T-cell (primary cell): Measurements from ENCODE around the gene B4GALT5. TPM values are rescaled to one million over a fixed set of nuclear protein-coding genes. Genes with fewer than 3 reads are reported as not detected.
"Not testable (repeated sequence)": the region's sequence is repeated elsewhere in the genome, so short reads cannot be mapped to it uniquely, and the experiment has no call there.

ENCODE experiments used
- ATAC-seq, 4 experiments: fragments of 200-7000 bp in 3 of 4; fragments of 150-1000 bp in 1 of 4; cut with Tn5 transposase; replicated peaks in 1 of 4; 1 replicate in 3 of 4; 2 replicates in 1 of 4; pipeline ENCODE4 v1.10.0; 2021; ENCODE audit warnings: moderate library complexity in 3 of 4, mild to moderate bottlenecking in 2 of 4, moderate number of reproducible peaks in 1 of 4
- CTCF ChIA-PET, 2 donors: fragments of 300-600 bp; sonication (Branson Sonifier 250); formaldehyde crosslinking; loops; one replicate each; lab custom pipeline; 2022; ENCODE audit warnings: antibody characterized with exemption in 2 of 2; lab: Charles Lee
- POLR2A ChIA-PET, 2 donors: fragments of 300-600 bp; sonication (Branson Sonifier 250); formaldehyde crosslinking; loops; one replicate each; lab custom pipeline; 2022; ENCODE audit warnings: antibody characterized with exemption in 2 of 2; lab: Charles Lee
- DNase-seq, 35 experiments: peaks; one replicate each; pipeline versions ENCODE4 v3.0.0 to v3.0.0-alpha.2; 2013 to 2023
- H3K27ac ChIP-seq: one replicate; pipeline ENCODE4 v1.5.1; 2013; ENCODE audit warnings: low read length
- H3K27me3 ChIP-seq, 2 experiments: replicated peaks in 1 of 2; 1 replicate in 1 of 2; 2 replicates in 1 of 2; pipeline versions ENCODE4 v1.6.1 to v1.7.0; 2013; ENCODE audit warnings: low read length in 1 of 2, mixed read lengths in 1 of 2; ENCODE audit not compliant: control insufficient read depth in 2 of 2, insufficient read depth in 2 of 2; ENCODE audit errors: extremely low read depth in 1 of 2
- H3K36me3 ChIP-seq, 2 donors: 1 replicate in 1 of 2; 2 replicates in 1 of 2; pipeline versions ENCODE4 v1.6.1 to v1.7.0; 2013; ENCODE audit warnings: low read length in 1 of 2; ENCODE audit not compliant: control insufficient read depth in 2 of 2, insufficient read depth in 1 of 2; ENCODE audit errors: extremely low read depth in 1 of 2
- H3K4me1 ChIP-seq, 2 experiments: 1 replicate in 1 of 2; 2 replicates in 1 of 2; pipeline versions ENCODE4 v1.6.1 to v1.7.0; 2013; ENCODE audit warnings: low read length in 2 of 2, mixed read lengths in 1 of 2; ENCODE audit not compliant: insufficient read depth in 2 of 2, control insufficient read depth in 1 of 2; ENCODE audit errors: extremely low read depth in 1 of 2
- H3K4me3 ChIP-seq, 2 donors: 1 replicate in 1 of 2; 2 replicates in 1 of 2; pipeline versions ENCODE4 v1.5.1 to v1.7.0; 2013; ENCODE audit warnings: mild to moderate bottlenecking in 2 of 2, low read length in 1 of 2, moderate library complexity in 1 of 2; ENCODE audit not compliant: control insufficient read depth in 1 of 2; ENCODE audit errors: extremely low read depth in 1 of 2
- H3K9me3 ChIP-seq: 2 replicates; pipeline ENCODE4 v1.7.0; 2013
- H3K27ac Mint-ChIP-seq, 2 donors: one replicate each; pipeline ENCODE4 v1.8.0; 2020 to 2021; ENCODE audit warnings: mild to moderate bottlenecking in 2 of 2, mixed read lengths in 2 of 2
- H3K27me3 Mint-ChIP-seq, 2 donors: one replicate each; pipeline ENCODE4 v1.8.0; 2021 to 2022; ENCODE audit warnings: mixed read lengths in 2 of 2
- H3K36me3 Mint-ChIP-seq: one replicate; pipeline ENCODE4 v1.8.0; 2021; ENCODE audit warnings: mixed read lengths
- H3K4me1 Mint-ChIP-seq, 3 donors: one replicate each; pipeline ENCODE4 v1.8.0; 2020 to 2022; ENCODE audit warnings: mixed read lengths in 3 of 3, mild to moderate bottlenecking in 1 of 3
- H3K4me3 Mint-ChIP-seq, 3 donors: one replicate each; pipeline ENCODE4 v1.8.0; 2020 to 2022; ENCODE audit warnings: mild to moderate bottlenecking in 3 of 3, mixed read lengths in 3 of 3, moderate library complexity in 3 of 3
- H3K9me3 Mint-ChIP-seq, 3 donors: one replicate each; pipeline ENCODE4 v1.8.0; 2020 to 2022; ENCODE audit warnings: mixed read lengths in 3 of 3
- WGBS: methylation state at CpG from one replicate; pipeline ENCODE4 v1.1.5; 2013; ENCODE audit warnings: missing lambda C conversion rate; ENCODE audit not compliant: insufficient coverage; 5-methylcytosine and 5-hydroxymethylcytosine counted together
- total RNA-seq, 35 experiments: library from RNA in 6 of 35; stranded (reverse) in 6 of 35; fragments of 120-200 nt in 1 of 35; gene quantifications; one replicate each; pipeline versions ENCODE4 v1.2.1 to v1.2.4 and lab custom pipeline; 2013 to 2026

Gene B4GALT5
- total RNA-seq, 5 donors from 2014 or later (not counting 1 experiment from before 2014, with no cell fraction given), result 4.6 to 11.9 (median 9.2) TPM

DNA sequence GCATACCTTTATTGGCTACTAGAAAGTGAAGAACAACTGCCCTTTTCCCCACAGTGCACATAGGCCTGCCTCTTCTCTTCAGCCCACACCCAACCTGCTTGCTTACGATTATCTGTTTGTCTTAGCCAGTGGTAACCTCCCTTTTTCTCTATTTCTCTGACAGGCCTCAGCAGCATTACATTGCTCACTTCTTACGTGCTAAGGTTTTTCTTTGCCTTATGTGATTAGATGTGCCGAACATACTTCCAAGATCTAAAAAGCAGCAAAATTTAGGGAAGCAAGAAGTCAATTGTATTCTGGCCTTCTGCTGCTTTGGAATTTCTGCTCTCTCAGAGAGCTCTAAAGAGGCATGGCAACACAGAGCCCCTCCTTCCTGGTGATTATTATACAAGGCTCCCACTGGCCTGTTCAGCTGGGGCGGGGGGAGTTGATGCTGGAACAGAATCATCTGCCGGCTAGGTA lies 7.0 kb downstream of the B4GALT5 start:
- H3K4me3 Mint-ChIP-seq, result no peak overlapping the region
- no peaks in the 10 kb centered on the region for H3K9me3 Mint-ChIP-seq
- Histone ChIP-seq H3K9me3 (no peaks in the 10 kb centered on the region), H3K27ac (no peak overlapping the region), H3K4me1 (peaks cover 0 to 16% of the 10 kb centered on the region in 2 experiments), H3K4me3 (no peak overlapping the region), H3K27me3 (no peaks in the 10 kb centered on the region), H3K36me3 (no peaks in the 10 kb centered on the region)
- no peak for ATAC-seq
- no peaks in the 10 kb centered on the region for H3K27me3 Mint-ChIP-seq
- 78% methylated on average over 2 of the region's 5 CpGs for WGBS
- peaks cover 6% of the 10 kb centered on the region for H3K36me3 Mint-ChIP-seq
- CTCF ChIA-PET, result interaction anchor here in 1 of 2 donors (0.6 to 0.7 kb wide), 3 partner anchors 43 to 472 kb away, joined by 3 read pairs; no protein-coding TSS in a partner anchor
- H3K27ac Mint-ChIP-seq, result peak overlapping the region; percentile 41 to 56
- H3K4me1 Mint-ChIP-seq, result peaks cover 14 to 68% (median 59%) of the 10 kb centered on the region in 3 donors
- POLR2A ChIA-PET, result interaction anchor here in 1 of 2 donors (0.5 to 0.7 kb wide), 3 partner anchors 63 to 657 kb away, joined by 3 to 6 read pairs (median 4); no protein-coding TSS in a partner anchor
- DNase-seq, result no peak

GRCh38 chr20:49705893-49706292 lies 7.8 kb downstream of the B4GALT5 start:
- Histone ChIP-seq H3K27ac (peak overlapping the region; percentile 50), H3K4me1 (peaks cover 0 to 20% of the 10 kb centered on the region in 2 experiments)
- H3K9me3 Mint-ChIP-seq, H3K27me3 ChIP-seq, H3K27ac Mint-ChIP-seq, H3K36me3 Mint-ChIP-seq, H3K4me3 ChIP-seq, H3K9me3 ChIP-seq, H3K27me3 Mint-ChIP-seq, DNase-seq, ATAC-seq, H3K36me3 ChIP-seq, H3K4me3 Mint-ChIP-seq: not testable (repeated sequence)
- POLR2A ChIA-PET, result interaction anchor here (0.6 to 0.7 kb wide), 4 partner anchors 43 to 894 kb away, joined by 3 to 5 read pairs (median 4); no protein-coding TSS in a partner anchor
- peaks cover 7 to 68% (median 60%) of the 10 kb centered on the region in 3 donors for H3K4me1 Mint-ChIP-seq
- CTCF ChIA-PET, result interaction anchor here in 1 of 2 donors (0.6 to 0.7 kb wide), 3 partner anchors 42 to 473 kb away, joined by 3 read pairs; no protein-coding TSS in a partner anchor
- WGBS, result no CpG with 5 or more reads among the region's 5 CpGs

DNA sequence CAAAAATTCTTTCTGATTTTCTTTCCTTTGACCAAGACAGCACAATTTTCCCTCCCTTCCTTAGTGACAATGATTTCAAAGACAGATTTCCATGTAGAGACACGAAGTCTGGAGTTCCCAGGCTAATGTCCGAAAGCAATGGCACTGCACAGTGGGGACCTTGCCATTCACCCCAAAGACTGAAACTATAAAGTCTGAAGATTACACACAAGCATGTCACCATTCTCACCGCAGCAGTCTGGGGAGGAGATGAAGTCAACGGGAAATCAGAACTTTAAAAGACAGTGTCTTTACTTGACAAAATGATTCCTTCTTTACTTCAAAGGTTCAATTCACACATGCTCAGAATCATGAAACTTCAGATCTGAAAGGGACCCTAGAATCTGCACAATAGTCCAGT lies 8.3 kb downstream of the B4GALT5 start:
- peaks cover 6% of the 10 kb centered on the region for H3K36me3 Mint-ChIP-seq
- whole genome bisulfite sequencing, result 60% methylated on average over 1 of the region's 4 CpGs
- H3K4me1 ChIP-seq, result peaks cover 0 to 23% of the 10 kb centered on the region in 2 experiments

GRCh38 chr20:49704932-49705336 lies 8.7 kb downstream of the B4GALT5 start:
- Histone ChIP-seq H3K36me3 (no peaks in the 10 kb centered on the region), H3K9me3 (no peaks in the 10 kb centered on the region), H3K27me3 (no peaks in the 10 kb centered on the region), H3K4me3 (no peak overlapping the region), H3K27ac (peak overlapping the region; percentile 50), H3K4me1 (peaks cover 0 to 27% of the 10 kb centered on the region in 2 experiments)
- Mint-ChIP-seq H3K4me1 (peaks cover 8 to 66% (median 58%) of the 10 kb centered on the region in 3 donors), H3K27ac (peak overlapping the region in 1 of 2 donors; percentile 20), H3K9me3 (no peaks in the 10 kb centered on the region), H3K4me3 (no peak overlapping the region), H3K36me3 (peaks cover 6% of the 10 kb centered on the region), H3K27me3 (no peaks in the 10 kb centered on the region)
- DNase-seq (no peak), ATAC-seq (no peak)
- POLR2A ChIA-PET, result no interaction called here
- CTCF ChIA-PET, result interaction anchor here in 1 of 2 donors (0.6 kb wide), 1 partner anchor 82 kb away, joined by 5 read pairs; no protein-coding TSS in a partner anchor
- WGBS, result no CpG with 5 or more reads among the region's 1 CpG

More for the DNA sequence above, 8.3 kb downstream of the B4GALT5 start:
- Mint-ChIP-seq H3K4me1 (peaks cover 4 to 68% (median 60%) of the 10 kb centered on the region in 3 donors), H3K9me3 (no peaks in the 10 kb centered on the region), H3K4me3 (peak overlapping the region in 1 of 3 donors; percentile 14), H3K27me3 (no peaks in the 10 kb centered on the region), H3K27ac (peak overlapping the region; percentile 68 to 76)
- no peak overlapping the region for H3K4me3 ChIP-seq
- ATAC-seq (peak in 1 of 4 experiments; percentile 61), DNase-seq (peak in 1 of 35 experiments; percentile 37)
- ChIA-PET POLR2A (no interaction called here), CTCF (interaction anchor here in 1 of 2 donors (0.6 kb wide), 1 partner anchor 83 kb away, joined by 5 read pairs; no protein-coding TSS in a partner anchor)
- no peaks in the 10 kb centered on the region for H3K9me3 ChIP-seq
- peak overlapping the region; percentile 50 for H3K27ac ChIP-seq
- no peaks in the 10 kb centered on the region for H3K27me3 ChIP-seq
- no peaks in the 10 kb centered on the region for H3K36me3 ChIP-seq

GRCh38 chr20:49701916-49702315 lies 11.8 kb downstream of the B4GALT5 start:
- CTCF ChIA-PET, result interaction anchor here in 1 of 2 donors (1.3 kb wide), 1 partner anchor 26 kb away, joined by 3 read pairs; no protein-coding TSS in a partner anchor
- WGBS, result no CpG with 5 or more reads among the region's 8 CpGs
- no peaks in the 10 kb centered on the region for H3K9me3 ChIP-seq
- no peak for ATAC-seq
- peaks cover 0 to 35% of the 10 kb centered on the region in 2 experiments for H3K4me1 ChIP-seq
- no peak for DNase-seq
- no peak overlapping the region for H3K4me3 Mint-ChIP-seq
- peaks cover 28 to 71% (median 61%) of the 10 kb centered on the region in 3 donors for H3K4me1 Mint-ChIP-seq
- H3K27ac ChIP-seq, result no peak overlapping the region
- no peaks in the 10 kb centered on the region for H3K27me3 Mint-ChIP-seq
- peaks cover 6% of the 10 kb centered on the region for H3K36me3 Mint-ChIP-seq
- POLR2A ChIA-PET, result no interaction called here
- peak overlapping the region; percentile 11 to 61 for H3K27ac Mint-ChIP-seq
- no peaks in the 10 kb centered on the region for H3K27me3 ChIP-seq
- no peaks in the 10 kb centered on the region for H3K36me3 ChIP-seq
- H3K9me3 Mint-ChIP-seq, result no peaks in the 10 kb centered on the region
- no peak overlapping the region for H3K4me3 ChIP-seq

GRCh38 chr20:49701241-49701790 lies 12.4 kb downstream of the B4GALT5 start:
- CTCF ChIA-PET, result interaction anchor here in 1 of 2 donors (0.5 to 1.3 kb wide), 3 partner anchors 15 to 33 kb away, joined by 3 to 4 read pairs (median 3); no protein-coding TSS in a partner anchor
- H3K4me3 Mint-ChIP-seq, result no peak overlapping the region
- peak overlapping the region in 1 of 2 donors; percentile 28 for H3K27ac Mint-ChIP-seq
- Histone ChIP-seq H3K9me3 (no peaks in the 10 kb centered on the region), H3K4me3 (no peak overlapping the region), H3K27me3 (no peaks in the 10 kb centered on the region), H3K36me3 (no peaks in the 10 kb centered on the region), H3K4me1 (peaks cover 0 to 35% of the 10 kb centered on the region in 2 experiments), H3K27ac (no peak overlapping the region)
- H3K9me3 Mint-ChIP-seq, result no peaks in the 10 kb centered on the region
- peaks cover 8% of the 10 kb centered on the region for H3K36me3 Mint-ChIP-seq
- peak in 1 of 4 experiments; percentile 35 for ATAC-seq
- H3K4me1 Mint-ChIP-seq, result peaks cover 28 to 69% (median 59%) of the 10 kb centered on the region in 3 donors
- WGBS, result no CpG with 5 or more reads among the region's 5 CpGs
- no peaks in the 10 kb centered on the region for H3K27me3 Mint-ChIP-seq
- POLR2A ChIA-PET, result interaction anchor here in 1 of 2 donors (0.7 kb wide), 1 partner anchor 464 kb away, joined by 3 read pairs; no protein-coding TSS in a partner anchor
- DNase-seq, result peak in 2 of 35 experiments; percentile 9 to 41
